GM10248 (cell line): ENCODE measurements around the gene DOCK11.

ENCODE experiments used
- CTCF ChIA-PET: fragments of 300-600 bp; sonication (Branson Sonifier 250); formaldehyde crosslinking; extraction: SDS; loops from one replicate; lab custom pipeline; 2021; ENCODE audit warnings: antibody characterized with exemption; lab: Yijun Ruan, JAX
- POLR2A ChIA-PET: fragments of 350-650 bp; sonication (Branson Sonifier 250); formaldehyde crosslinking; extraction: SDS; loops from one replicate; lab custom pipeline; 2020; ENCODE audit warnings: antibody characterized with exemption; lab: Yijun Ruan, JAX
- DNase-seq: peaks from one replicate; pipeline ENCODE4 v3.0.0; 2012; ENCODE audit errors: extremely low spot score
- CTCF ChIP-seq: IDR thresholded peaks from 2 replicates; pipeline ENCODE4 v1.5.1; 2012; ENCODE audit warnings: mild to moderate bottlenecking, low read depth; ENCODE audit errors: extremely low read depth, missing control alignments, control extremely low read depth

Gene DOCK11

GRCh38 chrX:118550792-118551191 lies 55.2 kb downstream of the DOCK11 start:
- CTCF ChIA-PET = no interaction called here
- POLR2A ChIA-PET = no interaction called here
- TF ChIP-seq CTCF = no peak
- no peak for DNase-seq

DNA sequence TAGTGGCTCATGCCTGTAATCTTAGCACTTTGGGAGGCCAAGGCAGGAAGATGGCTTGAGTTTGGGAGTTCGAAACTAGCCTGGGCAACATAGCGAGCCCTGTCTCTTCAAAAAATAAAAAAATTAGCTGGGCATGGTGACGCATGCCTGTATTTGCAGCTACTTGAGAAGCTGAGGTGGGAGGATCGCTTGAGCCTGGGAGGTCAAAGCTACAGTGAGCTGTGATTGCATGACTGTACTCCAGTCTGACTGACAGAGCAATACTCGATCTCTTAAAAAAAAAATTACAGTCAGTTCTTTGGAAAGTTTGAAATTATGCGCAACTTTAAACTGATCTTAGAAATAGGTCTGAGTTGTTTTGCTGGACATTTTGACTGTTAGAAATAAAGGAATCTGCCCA lies 55.8 kb downstream of the DOCK11 start:
- TF ChIP-seq CTCF = no peak
- no peak for DNase-seq
- ChIA-PET CTCF (no interaction called here), POLR2A (no interaction called here)

- ChIA-PET CTCF (no interaction called here), POLR2A (no interaction called here)
- TF ChIP-seq CTCF = no peak
- no peak for DNase-seq
These were observed 56.7 kb downstream of the DOCK11 start for GRCh38 chrX:118552121-118552900.

GRCh38 chrX:118553042-118553710 lies 57.6 kb downstream of the DOCK11 start:
- TF ChIP-seq CTCF = no peak
- DNase-seq = no peak
- ChIA-PET CTCF (no interaction called here), POLR2A (no interaction called here)

DNA sequence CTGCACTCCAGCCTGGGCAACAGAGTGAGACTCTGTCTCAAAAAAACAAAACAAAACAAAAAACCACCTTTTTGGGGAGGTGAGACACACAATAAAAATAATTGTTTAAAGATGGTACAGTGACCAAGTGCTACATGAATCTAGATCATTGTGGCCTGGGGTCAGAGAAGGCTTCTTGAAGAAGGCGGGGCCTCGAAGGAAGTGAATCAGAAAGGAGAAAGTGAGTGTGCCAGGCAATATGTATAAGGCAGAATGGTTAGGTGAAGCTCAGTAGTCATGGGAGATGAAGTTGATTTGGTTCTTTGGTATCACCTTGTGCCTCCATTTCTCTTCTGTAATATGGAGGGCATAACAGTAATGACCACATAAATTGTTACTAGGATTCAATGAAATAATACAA lies 58.9 kb downstream of the DOCK11 start:
- CTCF ChIA-PET = interaction anchor here (1.8 kb wide), 1 partner anchor 11 kb away, joined by 4 read pairs; no protein-coding TSS in a partner anchor
- POLR2A ChIA-PET = no interaction called here
- no peak for TF ChIP-seq CTCF
- DNase-seq = no peak

- no peak for TF ChIP-seq CTCF
- DNase-seq = no peak
- POLR2A ChIA-PET = no interaction called here
- CTCF ChIA-PET = interaction anchor here (1.3 kb wide), 1 partner anchor 41 kb away, joined by 5 read pairs; no protein-coding TSS in a partner anchor
These were observed 63.3 kb downstream of the DOCK11 start for GRCh38 chrX:118558926-118559325.
